ENCODE results near the gene TNIK. TPM values are rescaled to one million over a fixed set of nuclear protein-coding genes. Genes with fewer than 3 reads are reported as not detected.

TNIK gene
- total RNA-seq, 1 donor: 49.8 TPM

DNA sequence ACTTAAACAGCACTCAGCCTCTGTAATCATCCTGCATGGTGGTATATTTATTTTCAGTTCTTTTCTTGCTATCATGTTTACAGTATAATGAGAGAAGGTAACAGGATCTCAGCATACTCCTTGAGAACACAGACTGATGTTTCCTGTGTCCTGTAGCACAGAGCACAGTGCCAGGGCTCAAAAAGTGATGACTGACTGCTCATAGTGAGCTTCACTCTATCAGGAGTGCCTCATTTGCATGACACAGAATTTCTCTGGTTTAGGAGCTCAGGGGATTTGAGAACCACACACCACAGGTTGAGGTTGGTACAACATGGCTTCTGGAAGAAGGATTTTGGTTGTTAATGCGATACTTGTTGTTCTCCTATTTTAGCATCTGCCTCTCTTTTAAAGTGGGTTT, 365.1 kb downstream of the TNIK start:
- no peak overlapping the region for H3K4me3 ChIP-seq (ENCODE audit: low read length)
- no peaks in the 10 kb centered on the region for H3K27me3 ChIP-seq (ENCODE audit: insufficient read depth, low read length)
- no peaks in the 10 kb centered on the region for H3K9me3 ChIP-seq (ENCODE audit: low read depth, low read length)
- H3K4me1 ChIP-seq (ENCODE audit: insufficient read depth, low read length): no peaks in the 10 kb centered on the region

GRCh38 chr3:171094411-171094810, 365.8 kb downstream of the TNIK start:
- Histone ChIP-seq H3K27me3 (ENCODE audit: insufficient read depth, low read length) (no peaks in the 10 kb centered on the region), H3K4me1 (ENCODE audit: insufficient read depth, low read length) (no peaks in the 10 kb centered on the region), H3K4me3 (ENCODE audit: low read length) (no peak overlapping the region), H3K9me3 (ENCODE audit: low read depth, low read length) (no peaks in the 10 kb centered on the region)

GRCh38 chr3:171093462-171093861, 366.7 kb downstream of the TNIK start:
- Histone ChIP-seq H3K4me1 (ENCODE audit: insufficient read depth, low read length) (no peaks in the 10 kb centered on the region), H3K27me3 (ENCODE audit: insufficient read depth, low read length) (no peaks in the 10 kb centered on the region), H3K9me3 (ENCODE audit: low read depth, low read length) (no peaks in the 10 kb centered on the region), H3K4me3 (ENCODE audit: low read length) (no peak overlapping the region)

DNA sequence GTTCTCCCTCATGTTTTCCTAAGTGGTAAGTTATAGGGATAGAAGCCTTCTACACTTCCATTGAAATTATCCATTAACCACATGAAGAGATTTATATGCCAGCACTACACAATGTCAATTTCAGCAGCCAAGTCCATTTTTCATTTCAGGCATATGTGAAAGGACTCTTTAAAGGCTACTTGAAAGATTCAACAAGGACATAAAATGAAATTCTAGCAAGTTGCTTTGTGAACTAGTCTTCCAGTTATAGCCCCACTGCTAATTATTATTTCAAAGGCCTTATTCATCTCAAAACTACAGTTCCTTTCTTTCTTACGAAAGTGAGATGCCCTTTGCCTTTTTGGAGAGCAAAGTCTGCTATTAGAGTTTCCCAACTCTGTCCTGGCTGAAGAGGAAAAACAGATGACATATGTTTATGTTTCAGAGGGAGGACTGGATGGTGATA, 367.7 kb downstream of the TNIK start:
- Histone ChIP-seq H3K4me1 (ENCODE audit: insufficient read depth, low read length) (no peaks in the 10 kb centered on the region), H3K27me3 (ENCODE audit: insufficient read depth, low read length) (no peaks in the 10 kb centered on the region), H3K4me3 (ENCODE audit: low read length) (no peak overlapping the region), H3K9me3 (ENCODE audit: low read depth, low read length) (no peaks in the 10 kb centered on the region)

- Histone ChIP-seq H3K27me3 (ENCODE audit: insufficient read depth, low read length) (no peaks in the 10 kb centered on the region), H3K4me3 (ENCODE audit: low read length) (no peak overlapping the region), H3K4me1 (ENCODE audit: insufficient read depth, low read length) (no peaks in the 10 kb centered on the region), H3K9me3 (ENCODE audit: low read depth, low read length) (no peaks in the 10 kb centered on the region)
Measured at GRCh38 chr3:171090321-171090720, 369.9 kb downstream of the TNIK start.

- Histone ChIP-seq H3K4me3 (ENCODE audit: low read length) (no peak overlapping the region), H3K9me3 (ENCODE audit: low read depth, low read length) (no peaks in the 10 kb centered on the region), H3K4me1 (ENCODE audit: insufficient read depth, low read length) (no peaks in the 10 kb centered on the region), H3K27me3 (ENCODE audit: insufficient read depth, low read length) (no peaks in the 10 kb centered on the region)
Measured at GRCh38 chr3:171088964-171089754, 371.0 kb downstream of the TNIK start.

GRCh38 chr3:171088496-171088895, 371.7 kb downstream of the TNIK start:
- Histone ChIP-seq H3K4me3 (ENCODE audit: low read length) (no peak overlapping the region), H3K9me3 (ENCODE audit: low read depth, low read length) (no peaks in the 10 kb centered on the region), H3K27me3 (ENCODE audit: insufficient read depth, low read length) (no peaks in the 10 kb centered on the region), H3K4me1 (ENCODE audit: insufficient read depth, low read length) (no peaks in the 10 kb centered on the region)

GRCh38 chr3:171086914-171087313, 373.3 kb downstream of the TNIK start:
- H3K4me3 ChIP-seq (ENCODE audit: low read length): no peak overlapping the region
- no peaks in the 10 kb centered on the region for H3K4me1 ChIP-seq (ENCODE audit: insufficient read depth, low read length)
- H3K27me3 ChIP-seq (ENCODE audit: insufficient read depth, low read length): no peaks in the 10 kb centered on the region
- H3K9me3 ChIP-seq (ENCODE audit: low read depth, low read length): no peaks in the 10 kb centered on the region

GRCh38 chr3:171077261-171077660, 382.9 kb downstream of the TNIK start:
- no peaks in the 10 kb centered on the region for H3K9me3 ChIP-seq (ENCODE audit: low read depth, low read length)
- no peaks in the 10 kb centered on the region for H3K4me1 ChIP-seq (ENCODE audit: insufficient read depth, low read length)
- H3K4me3 ChIP-seq (ENCODE audit: low read length): no peak overlapping the region
- no peaks in the 10 kb centered on the region for H3K27me3 ChIP-seq (ENCODE audit: insufficient read depth, low read length)

DNA sequence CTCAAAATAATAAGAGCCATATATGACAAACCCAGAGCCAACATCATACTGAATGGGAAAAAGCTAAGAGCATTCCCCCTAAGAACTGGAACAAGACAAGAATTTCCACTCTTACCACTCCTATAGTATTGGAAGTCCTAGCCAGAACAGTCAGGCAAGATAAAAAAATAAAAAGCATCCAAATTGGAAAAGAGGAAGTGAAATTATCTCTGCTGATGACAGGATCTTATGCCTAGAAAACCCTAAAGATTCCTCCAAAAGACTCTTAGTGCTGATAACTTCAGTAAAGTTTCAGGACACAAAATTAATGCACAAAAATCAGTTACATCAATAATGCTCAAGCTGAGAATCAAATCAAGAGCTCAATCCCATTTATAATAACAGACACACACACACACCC, 387.8 kb downstream of the TNIK start:
- Histone ChIP-seq H3K4me1 (ENCODE audit: insufficient read depth, low read length) (no peaks in the 10 kb centered on the region), H3K4me3 (ENCODE audit: low read length) (no peak overlapping the region), H3K9me3 (ENCODE audit: low read depth, low read length) (no peaks in the 10 kb centered on the region), H3K27me3 (ENCODE audit: insufficient read depth, low read length) (no peaks in the 10 kb centered on the region)

GRCh38 chr3:171068658-171069057, 391.5 kb downstream of the TNIK start:
- no peaks in the 10 kb centered on the region for H3K4me1 ChIP-seq (ENCODE audit: insufficient read depth, low read length)
- H3K27me3 ChIP-seq (ENCODE audit: insufficient read depth, low read length): no peaks in the 10 kb centered on the region
- no peak overlapping the region for H3K4me3 ChIP-seq (ENCODE audit: low read length)
- H3K9me3 ChIP-seq (ENCODE audit: low read depth, low read length): no peaks in the 10 kb centered on the region

- no peaks in the 10 kb centered on the region for H3K9me3 ChIP-seq (ENCODE audit: low read depth, low read length)
- H3K27me3 ChIP-seq (ENCODE audit: insufficient read depth, low read length): no peaks in the 10 kb centered on the region
- no peak overlapping the region for H3K4me3 ChIP-seq (ENCODE audit: low read length)
- no peaks in the 10 kb centered on the region for H3K4me1 ChIP-seq (ENCODE audit: insufficient read depth, low read length)
Measured at GRCh38 chr3:171066206-171066605, 394.0 kb downstream of the TNIK start.

DNA sequence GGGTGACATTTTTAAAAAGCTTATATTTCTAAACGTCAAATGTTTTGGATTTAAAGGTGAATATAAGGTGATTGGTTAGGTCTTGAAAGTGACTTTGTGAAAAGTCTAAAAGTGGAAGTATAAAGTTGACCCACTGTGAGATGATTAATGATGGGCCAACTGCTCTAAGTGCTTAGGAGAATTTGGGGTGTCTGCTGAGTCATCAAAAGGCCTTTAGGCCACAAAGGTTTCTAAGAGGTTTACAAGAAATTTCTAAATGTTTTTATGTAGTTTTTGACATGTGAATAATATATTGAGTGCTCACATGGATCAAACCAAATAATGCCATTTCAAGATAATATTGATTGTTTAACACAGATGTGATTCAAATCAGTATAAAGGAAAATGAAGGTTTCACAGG, 394.5 kb downstream of the TNIK start:
- Histone ChIP-seq H3K9me3 (ENCODE audit: low read depth, low read length) (no peaks in the 10 kb centered on the region), H3K4me1 (ENCODE audit: insufficient read depth, low read length) (no peaks in the 10 kb centered on the region), H3K27me3 (ENCODE audit: insufficient read depth, low read length) (no peaks in the 10 kb centered on the region), H3K4me3 (ENCODE audit: low read length) (no peak overlapping the region)

- Histone ChIP-seq H3K4me1 (ENCODE audit: insufficient read depth, low read length) (no peaks in the 10 kb centered on the region), H3K27me3 (ENCODE audit: insufficient read depth, low read length) (no peaks in the 10 kb centered on the region), H3K9me3 (ENCODE audit: low read depth, low read length) (no peaks in the 10 kb centered on the region), H3K4me3 (ENCODE audit: low read length) (no peak overlapping the region)
Measured at GRCh38 chr3:171064461-171064860, 395.7 kb downstream of the TNIK start.

DNA sequence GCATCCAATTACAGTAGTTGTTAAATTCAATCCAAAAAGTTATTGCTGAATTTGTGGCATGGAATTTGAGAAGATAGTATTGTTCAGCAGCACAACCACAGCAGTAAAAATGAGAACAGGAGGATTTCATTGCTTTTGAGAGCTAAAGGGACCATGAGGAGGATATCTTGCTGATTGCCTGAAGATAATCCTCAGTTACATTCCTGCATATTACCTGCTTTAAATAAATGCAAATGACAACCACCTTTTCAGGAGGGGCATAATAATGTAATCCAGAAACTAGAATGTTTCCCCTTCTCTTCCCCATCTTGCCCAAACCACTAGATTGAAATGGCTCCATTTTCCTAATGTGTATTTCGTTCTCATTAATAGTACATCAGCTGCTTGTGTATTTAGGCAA, 398.5 kb downstream of the TNIK start:
- Histone ChIP-seq H3K27me3 (ENCODE audit: insufficient read depth, low read length) (no peaks in the 10 kb centered on the region), H3K4me1 (ENCODE audit: insufficient read depth, low read length) (no peaks in the 10 kb centered on the region), H3K9me3 (ENCODE audit: low read depth, low read length) (no peaks in the 10 kb centered on the region), H3K4me3 (ENCODE audit: low read length) (no peak overlapping the region)

DNA sequence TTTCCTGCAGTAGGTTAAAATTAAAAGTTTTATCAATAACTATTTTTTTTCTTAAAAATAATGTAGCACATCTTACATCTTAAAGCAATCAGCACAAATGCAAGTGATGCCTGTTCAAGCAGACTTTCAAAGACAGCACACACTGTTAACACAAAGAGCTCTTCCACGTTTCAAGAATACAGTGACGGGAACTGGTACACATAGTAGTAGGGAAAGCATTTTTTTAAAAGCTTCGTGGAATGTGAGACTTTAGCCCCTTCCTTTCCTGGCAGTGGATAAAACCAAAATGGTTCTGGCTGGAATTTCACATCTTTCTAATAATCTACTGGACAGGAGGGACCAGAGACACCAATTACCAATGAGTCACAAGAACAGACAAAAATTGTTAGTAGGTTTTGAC, 400.2 kb downstream of the TNIK start:
- no peaks in the 10 kb centered on the region for H3K9me3 ChIP-seq (ENCODE audit: low read depth, low read length)
- H3K4me1 ChIP-seq (ENCODE audit: insufficient read depth, low read length): no peaks in the 10 kb centered on the region
- H3K27me3 ChIP-seq (ENCODE audit: insufficient read depth, low read length): no peaks in the 10 kb centered on the region
- H3K4me3 ChIP-seq (ENCODE audit: low read length): no peak overlapping the region

Measured in mononuclear cell (primary cell).